ENCODE results near the gene AEBP2. TPM values are rescaled to one million over a fixed set of nuclear protein-coding genes. Genes with fewer than 3 reads are reported as not detected.
"Not testable (repeated sequence)": the region's sequence is repeated elsewhere in the genome, so short reads cannot be mapped to it uniquely, and the experiment has no call there.

AEBP2 gene
- total and polyA plus RNA-seq, 3 donors from 2014 or later: 30.8 to 62.0 (median 57.7) TPM

- no peak for DNase-seq
- intact Hi-C loops (cut with DNase I; ENCODE audit: low total_unique reads): no loop called here
- Histone ChIP-seq H3K27me3 (no peaks in the 10 kb centered on the region), H3K4me1 (no peaks in the 10 kb centered on the region), H3K27ac (no peak overlapping the region), H3K36me3 (ENCODE audit: low read depth, missing control alignments) (no peaks in the 10 kb centered on the region), H3K9me3 (no peaks in the 10 kb centered on the region), H3K4me3 (no peak overlapping the region)
- 83 to 88% methylated on average over 23 of the region's 23 CpGs for WGBS, 2 donors
- TF ChIP-seq, protein P1, sequence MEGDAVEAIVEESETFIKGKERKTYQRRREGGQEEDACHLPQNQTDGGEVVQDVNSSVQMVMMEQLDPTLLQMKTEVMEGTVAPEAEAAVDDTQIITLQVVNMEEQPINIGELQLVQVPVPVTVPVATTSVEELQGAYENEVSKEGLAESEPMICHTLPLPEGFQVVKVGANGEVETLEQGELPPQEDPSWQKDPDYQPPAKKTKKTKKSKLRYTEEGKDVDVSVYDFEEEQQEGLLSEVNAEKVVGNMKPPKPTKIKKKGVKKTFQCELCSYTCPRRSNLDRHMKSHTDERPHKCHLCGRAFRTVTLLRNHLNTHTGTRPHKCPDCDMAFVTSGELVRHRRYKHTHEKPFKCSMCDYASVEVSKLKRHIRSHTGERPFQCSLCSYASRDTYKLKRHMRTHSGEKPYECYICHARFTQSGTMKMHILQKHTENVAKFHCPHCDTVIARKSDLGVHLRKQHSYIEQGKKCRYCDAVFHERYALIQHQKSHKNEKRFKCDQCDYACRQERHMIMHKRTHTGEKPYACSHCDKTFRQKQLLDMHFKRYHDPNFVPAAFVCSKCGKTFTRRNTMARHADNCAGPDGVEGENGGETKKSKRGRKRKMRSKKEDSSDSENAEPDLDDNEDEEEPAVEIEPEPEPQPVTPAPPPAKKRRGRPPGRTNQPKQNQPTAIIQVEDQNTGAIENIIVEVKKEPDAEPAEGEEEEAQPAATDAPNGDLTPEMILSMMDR (IDR thresholded peaks at IDR 0.05): no peak
- TF ChIP-seq POLR2A (IDR thresholded peaks at IDR 0.05): no peak
Measured at GRCh38 chr12:19412844-19413243, 26.4 kb upstream of the AEBP2 start.

GRCh38 chr12:19413582-19413981, 25.7 kb upstream of the AEBP2 start:
- H3K36me3 ChIP-seq (ENCODE audit: low read depth, missing control alignments); H3K27me3 ChIP-seq; H3K27ac ChIP-seq; DNase-seq; intact Hi-C loops (cut with DNase I; ENCODE audit: low total_unique reads); H3K4me3 ChIP-seq; H3K9me3 ChIP-seq; H3K4me1 ChIP-seq: not testable (repeated sequence)
- 96% methylated on average over 5 of the region's 5 CpGs for WGBS, 2 donors

DNA sequence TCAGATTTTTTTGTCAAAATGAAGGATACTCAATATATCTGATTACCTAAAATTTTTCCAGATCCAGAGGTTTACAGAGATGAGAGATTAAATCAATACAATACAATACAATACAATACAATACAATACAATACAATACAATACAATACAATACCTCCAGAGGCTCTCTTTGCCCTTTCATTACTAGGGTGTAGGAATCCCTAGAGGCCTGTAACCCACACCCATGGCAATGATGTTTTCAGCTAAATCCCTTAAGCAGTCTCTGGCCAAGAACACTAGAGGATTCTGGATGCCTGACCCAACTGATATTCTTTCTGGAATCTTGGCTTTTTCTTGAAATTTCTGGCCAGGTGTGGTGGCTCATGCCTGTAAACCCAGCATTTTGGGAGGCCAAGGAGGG, 23.7 kb upstream of the AEBP2 start:
- Histone ChIP-seq H3K9me3 (no peaks in the 10 kb centered on the region), H3K4me1 (no peaks in the 10 kb centered on the region), H3K27ac (no peak overlapping the region), H3K4me3 (no peak overlapping the region), H3K27me3 (no peaks in the 10 kb centered on the region), H3K36me3 (ENCODE audit: low read depth, missing control alignments) (no peaks in the 10 kb centered on the region)
- intact Hi-C loops (cut with DNase I; ENCODE audit: low total_unique reads): no loop called here
- DNase-seq: no peak
- TF ChIP-seq, protein P1 (IDR thresholded peaks at IDR 0.05): no peak
- TF ChIP-seq POLR2A (IDR thresholded peaks at IDR 0.05): no peak

DNA sequence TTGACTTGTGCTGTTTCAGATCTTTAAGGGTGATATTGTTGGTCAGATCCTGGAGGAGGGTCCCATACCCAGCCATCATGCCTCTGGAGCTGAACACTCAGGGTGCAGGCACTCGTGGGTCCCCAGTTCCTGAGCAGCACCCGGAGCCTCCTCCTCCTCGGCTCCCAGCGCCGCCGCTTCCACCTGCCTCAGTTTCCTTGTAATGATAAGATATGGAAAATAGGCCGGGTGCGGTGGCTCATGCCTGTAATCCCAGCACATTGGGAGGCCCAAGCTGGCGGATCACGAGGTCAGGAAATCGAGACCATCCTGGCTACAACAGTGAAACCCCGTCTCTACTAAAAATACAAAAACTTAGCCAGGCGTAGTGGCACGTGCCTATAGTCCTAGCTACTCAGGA, 20.2 kb upstream of the AEBP2 start:
- 89 to 96% methylated on average over 14 of the region's 14 CpGs for WGBS, 2 donors
- intact Hi-C loops (cut with DNase I; ENCODE audit: low total_unique reads): no loop called here
- H3K27me3 ChIP-seq: no peaks in the 10 kb centered on the region
- no peaks in the 10 kb centered on the region for H3K9me3 ChIP-seq
- no peak overlapping the region for H3K4me3 ChIP-seq
- TF ChIP-seq POLR2A (IDR thresholded peaks at IDR 0.05): no peak
- TF ChIP-seq, protein P1 (IDR thresholded peaks at IDR 0.05): no peak
- H3K4me1 ChIP-seq: no peaks in the 10 kb centered on the region
- DNase-seq: no peak
- H3K27ac ChIP-seq: no peak overlapping the region
- H3K36me3 ChIP-seq (ENCODE audit: low read depth, missing control alignments): no peaks in the 10 kb centered on the region

DNA sequence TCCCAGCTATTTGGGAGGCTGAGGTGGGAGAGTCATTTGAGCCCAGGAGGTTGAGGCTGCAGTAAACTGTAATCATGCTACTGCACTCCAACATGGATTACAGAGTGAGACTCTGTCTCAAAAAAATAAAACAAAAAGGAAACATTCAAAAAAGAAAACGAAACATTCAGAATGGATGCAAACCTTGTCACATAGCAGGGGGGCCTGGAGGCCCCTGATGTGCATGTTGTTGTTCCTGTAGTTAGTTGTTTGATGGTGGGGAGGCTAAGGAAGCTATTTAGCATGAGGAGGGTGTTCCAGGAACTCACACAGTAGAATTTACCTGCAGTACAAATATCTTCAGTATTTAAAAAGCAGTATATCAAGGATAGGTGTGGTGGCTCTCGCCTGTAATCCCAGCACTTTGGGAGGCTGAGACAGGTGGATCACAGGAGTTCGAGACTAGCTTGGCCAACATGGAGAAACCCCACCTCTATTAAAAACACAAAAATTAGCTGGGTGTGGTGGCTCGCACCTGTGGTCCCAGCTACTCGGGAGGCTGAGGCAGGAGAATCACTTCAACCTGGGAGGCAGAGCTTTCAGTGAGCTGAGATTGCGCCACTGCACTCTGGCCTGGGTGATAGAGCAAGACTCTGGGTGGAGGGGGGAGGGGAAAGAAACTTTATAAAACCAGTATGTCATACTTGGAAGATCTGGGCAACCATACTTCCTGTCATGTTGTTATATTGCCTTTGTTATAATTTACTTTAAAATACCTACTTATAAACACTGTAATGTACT, 17.6 kb upstream of the AEBP2 start:
- Histone ChIP-seq H3K4me1 (no peaks in the 10 kb centered on the region), H3K36me3 (ENCODE audit: low read depth, missing control alignments) (no peaks in the 10 kb centered on the region), H3K27me3 (no peaks in the 10 kb centered on the region), H3K4me3 (no peak overlapping the region), H3K27ac (no peak overlapping the region), H3K9me3 (no peaks in the 10 kb centered on the region)
- 75 to 86% methylated on average over 6 of the region's 6 CpGs for WGBS, 2 donors
- TF ChIP-seq, protein P1 (IDR thresholded peaks at IDR 0.05): no peak
- no peak for TF ChIP-seq POLR2A (IDR thresholded peaks at IDR 0.05)
- intact Hi-C loops (cut with DNase I; ENCODE audit: low total_unique reads): no loop called here
- no peak for DNase-seq

Data from testis (tissue), 3 donors.